ENCODE data around the gene C2.

DNA sequence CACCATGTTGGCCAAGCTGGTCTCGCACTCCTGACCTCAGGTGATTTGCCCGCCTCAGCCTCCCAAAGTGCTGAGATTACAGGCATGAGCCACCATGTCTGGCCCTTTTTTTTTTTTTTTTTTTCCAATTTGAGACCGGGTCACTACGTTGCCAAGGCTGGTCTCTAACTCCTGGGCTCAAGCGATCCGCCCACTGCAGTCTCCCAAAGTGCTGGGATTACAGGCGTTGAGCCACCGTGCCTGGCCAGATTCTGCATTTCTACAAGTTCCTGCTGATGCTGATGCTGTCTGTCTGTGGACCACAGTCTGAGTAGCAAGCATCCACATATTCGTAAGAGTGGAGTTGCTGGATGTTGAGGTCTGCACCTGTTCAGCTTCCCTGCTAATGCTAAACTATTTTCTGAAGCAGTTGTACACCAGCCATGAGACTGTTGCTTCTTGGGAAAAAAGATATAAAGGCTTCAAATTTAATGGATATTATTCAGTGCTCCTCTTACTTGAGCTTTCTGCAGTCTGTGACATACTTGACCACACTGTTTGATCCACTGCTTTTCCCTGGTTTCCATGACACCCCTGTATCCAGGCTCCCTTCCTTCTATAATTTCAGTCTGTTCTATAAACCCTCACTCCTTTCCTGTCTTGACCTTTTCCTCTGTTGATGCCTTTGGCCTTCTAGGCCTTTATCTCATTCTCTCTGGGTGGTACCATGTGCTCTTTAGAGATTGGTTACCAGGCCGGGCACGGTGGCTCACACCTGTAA lies 15.5 kb upstream of the C2 start:
- TF ChIP-seq EZH2 (IDR thresholded peaks at IDR 0.05) (no peak), POLR2AphosphoS5 (IDR thresholded peaks at IDR 0.05; ENCODE audit: borderline replicate concordance, low read depth, low read length) (no peak), FOXP2 (optimal IDR thresholded peaks at IDR 0.05; ENCODE audit: control extremely low read depth, extremely low read length, insufficient read depth) (no peak)

Data from SK-N-MC (cell line).